Pancreas (tissue), 10 donors: ENCODE measurements around the gene IQSEC1. TPM values are rescaled to one million over a fixed set of nuclear protein-coding genes. Genes with fewer than 3 reads are reported as not detected.

ENCODE experiments used
- ATAC-seq, 4 donors: fragments of 200-7000 bp; cut with Tn5 transposase; one replicate each; pipeline versions ENCODE4 v1.8.0 to v1.9.1; 2020; ENCODE audit warnings: mild to moderate bottlenecking in 4 of 4, moderate library complexity in 4 of 4
- DNase-seq, 6 donors: peaks; one replicate each; pipeline ENCODE4 v3.0.0-alpha.2; 2020
- FAIRE-seq: peaks from 2 replicates; lab custom pipeline; 2012; peaks lifted over from hg19 to GRCh38; lab: Jason Lieb, UNC
- H3K27ac ChIP-seq, 4 donors: fragments of 200-600 bp; sonication (generic); 1 replicate in 3 of 4; 2 replicates in 1 of 4; pipeline versions ENCODE4 v1.5.0 to v1.8.0; 2020
- H3K27me3 ChIP-seq, 4 donors: fragments of 200-600 bp; one replicate each; pipeline ENCODE4 v1.8.0; 2021
- H3K36me3 ChIP-seq, 3 donors: fragments of 200-600 bp; sonication (generic) in 1 of 3; one replicate each; pipeline versions ENCODE4 v1.5.0 to v1.8.0; 2020 to 2021
- H3K4me1 ChIP-seq, 3 donors: fragments of 200-600 bp; one replicate each; pipeline ENCODE4 v1.8.0; 2021
- H3K4me3 ChIP-seq, 4 donors: fragments of 200-600 bp; sonication (generic) in 2 of 4; one replicate each; pipeline versions ENCODE4 v1.5.0 to v1.8.0; 2020 to 2021
- H3K9me3 ChIP-seq, 4 donors: fragments of 200-600 bp; one replicate each; pipeline ENCODE4 v1.8.0; 2021
- WGBS, 2 donors: extraction: QIAGEN DNeasy Blood & Tissue Kit; methylation state at CpG; one replicate each; pipeline ENCODE4 v1.1.7; 2013; 5-methylcytosine and 5-hydroxymethylcytosine counted together
- intact Hi-C, 3 donors: fragments of 100-400 bp; cut with DNase I; formaldehyde crosslinking; loops; one replicate each; pipeline versions ENCODE4 v1.11.1 to v1.14.2; 2022
- polyA plus RNA-seq, 2 donors: library from polyadenylated mRNA; stranded (reverse); fragments of 200-250 nt; gene quantifications; one replicate each; pipeline ENCODE4 v1.2.3, GENCODE V29; 2013
- total RNA-seq, 6 donors: library from RNA; stranded (reverse); fragmentation: NEBNext Ultra II Directional in 4 of 6; extraction: Animal tissue kit (Norgen Biotek cat#: 25700) in 4 of 6; gene quantifications; one replicate each; pipeline versions ENCODE4 v1.2.1 to v1.2.4, GENCODE V29; 2021 to 2023
- TF ChIP-seq, protein P1 (sequence below), 4 donors: fragments of 200-600 bp; sonication (generic) in 3 of 4; IDR thresholded peaks; one replicate each; pipeline versions ENCODE4 v1.5.0 to v1.8.0; 2021; ENCODE audit warnings: antibody characterized with exemption in 4 of 4
- donor health status: healthy with polysubstance abuse.
- donor health status: DM: no; HTN: no; CAD: no; lungs with moderate emphysema.
- donor health status: DM: no; HTN: no; CAD: no.
- donor health status: control.
- donor health status: control.
- donor health status: Bipolar disorder and iron deficiency.
- donor health status: DM: yes; HTN: yes; CAD: no.
- donor health status: DM: no; HTN: no; CAD: no.
- donor health status: DM: no; HTN: no; CAD: no.
- donor health status: DM: yes; HTN: yes; CAD: no.

IQSEC1 gene
- total and polyA plus RNA-seq, 8 donors: 15.0 to 27.9 (median 23.1) TPM

DNA sequence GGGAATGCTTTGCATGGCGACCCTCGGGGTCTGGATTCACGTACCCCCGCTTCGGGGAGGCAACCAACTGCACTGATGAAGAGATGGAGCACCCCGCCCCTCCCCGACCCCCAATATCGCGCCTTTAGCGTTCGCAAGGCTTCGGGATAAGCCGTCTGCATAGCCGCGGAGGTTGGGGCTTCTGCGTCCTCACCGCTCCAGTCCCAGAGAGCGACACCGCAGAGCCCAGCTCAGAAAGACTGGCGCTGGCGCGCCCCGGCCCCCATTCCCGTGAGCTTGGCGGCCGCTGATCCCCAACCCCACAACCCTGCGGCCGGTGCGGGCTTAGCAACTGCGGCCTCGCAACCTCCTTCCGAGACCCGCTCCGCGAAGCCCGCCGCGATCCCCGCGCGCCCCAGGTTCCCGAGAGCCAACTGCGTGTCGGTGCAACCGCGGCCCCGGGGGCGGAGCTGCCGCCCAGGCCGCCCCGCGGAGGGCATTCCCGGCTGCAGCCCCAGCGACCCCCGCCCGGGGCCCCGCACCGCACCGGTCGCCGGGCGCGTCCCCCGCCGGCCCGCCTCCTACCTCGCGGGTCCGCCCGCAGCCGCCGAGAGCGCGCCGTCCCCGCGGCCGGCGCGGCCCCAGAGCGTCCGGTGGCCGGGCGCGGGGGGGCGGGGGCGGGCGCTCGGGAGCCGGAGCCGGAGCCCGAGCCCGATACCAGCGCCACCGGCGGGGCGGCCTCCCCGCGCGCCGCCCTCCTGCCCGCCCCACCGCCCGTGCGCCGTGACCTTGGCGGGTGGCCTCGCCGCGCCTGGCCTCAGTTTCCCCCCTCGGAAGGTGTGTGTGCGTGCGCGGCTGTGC, 79.5 kb downstream of the IQSEC1 start:
- intact Hi-C loops: no loop called here
- no peak for FAIRE-seq
- WGBS, 2 donors: 0 to 1% methylated on average over 78 to 114 of the region's 114 CpGs
- DNase-seq: peak in 5 of 6 donors; percentile 39 to 83 (median 55)
- no peaks in the 10 kb centered on the region for H3K36me3 ChIP-seq
- H3K9me3 ChIP-seq: no peaks in the 10 kb centered on the region
- ATAC-seq: peak; percentile 3 to 23 (median 10)
- H3K27me3 ChIP-seq: no peaks in the 10 kb centered on the region
- peaks cover 7 to 19% (median 16%) of the 10 kb centered on the region in 3 donors for H3K4me1 ChIP-seq
- TF ChIP-seq, protein P1, sequence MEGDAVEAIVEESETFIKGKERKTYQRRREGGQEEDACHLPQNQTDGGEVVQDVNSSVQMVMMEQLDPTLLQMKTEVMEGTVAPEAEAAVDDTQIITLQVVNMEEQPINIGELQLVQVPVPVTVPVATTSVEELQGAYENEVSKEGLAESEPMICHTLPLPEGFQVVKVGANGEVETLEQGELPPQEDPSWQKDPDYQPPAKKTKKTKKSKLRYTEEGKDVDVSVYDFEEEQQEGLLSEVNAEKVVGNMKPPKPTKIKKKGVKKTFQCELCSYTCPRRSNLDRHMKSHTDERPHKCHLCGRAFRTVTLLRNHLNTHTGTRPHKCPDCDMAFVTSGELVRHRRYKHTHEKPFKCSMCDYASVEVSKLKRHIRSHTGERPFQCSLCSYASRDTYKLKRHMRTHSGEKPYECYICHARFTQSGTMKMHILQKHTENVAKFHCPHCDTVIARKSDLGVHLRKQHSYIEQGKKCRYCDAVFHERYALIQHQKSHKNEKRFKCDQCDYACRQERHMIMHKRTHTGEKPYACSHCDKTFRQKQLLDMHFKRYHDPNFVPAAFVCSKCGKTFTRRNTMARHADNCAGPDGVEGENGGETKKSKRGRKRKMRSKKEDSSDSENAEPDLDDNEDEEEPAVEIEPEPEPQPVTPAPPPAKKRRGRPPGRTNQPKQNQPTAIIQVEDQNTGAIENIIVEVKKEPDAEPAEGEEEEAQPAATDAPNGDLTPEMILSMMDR (IDR thresholded peaks at IDR 0.05): no peak
- H3K4me3 ChIP-seq: peak overlapping the region; percentile 51 to 86 (median 70)
- peak overlapping the region; percentile 78 to 87 (median 84) for H3K27ac ChIP-seq

DNA sequence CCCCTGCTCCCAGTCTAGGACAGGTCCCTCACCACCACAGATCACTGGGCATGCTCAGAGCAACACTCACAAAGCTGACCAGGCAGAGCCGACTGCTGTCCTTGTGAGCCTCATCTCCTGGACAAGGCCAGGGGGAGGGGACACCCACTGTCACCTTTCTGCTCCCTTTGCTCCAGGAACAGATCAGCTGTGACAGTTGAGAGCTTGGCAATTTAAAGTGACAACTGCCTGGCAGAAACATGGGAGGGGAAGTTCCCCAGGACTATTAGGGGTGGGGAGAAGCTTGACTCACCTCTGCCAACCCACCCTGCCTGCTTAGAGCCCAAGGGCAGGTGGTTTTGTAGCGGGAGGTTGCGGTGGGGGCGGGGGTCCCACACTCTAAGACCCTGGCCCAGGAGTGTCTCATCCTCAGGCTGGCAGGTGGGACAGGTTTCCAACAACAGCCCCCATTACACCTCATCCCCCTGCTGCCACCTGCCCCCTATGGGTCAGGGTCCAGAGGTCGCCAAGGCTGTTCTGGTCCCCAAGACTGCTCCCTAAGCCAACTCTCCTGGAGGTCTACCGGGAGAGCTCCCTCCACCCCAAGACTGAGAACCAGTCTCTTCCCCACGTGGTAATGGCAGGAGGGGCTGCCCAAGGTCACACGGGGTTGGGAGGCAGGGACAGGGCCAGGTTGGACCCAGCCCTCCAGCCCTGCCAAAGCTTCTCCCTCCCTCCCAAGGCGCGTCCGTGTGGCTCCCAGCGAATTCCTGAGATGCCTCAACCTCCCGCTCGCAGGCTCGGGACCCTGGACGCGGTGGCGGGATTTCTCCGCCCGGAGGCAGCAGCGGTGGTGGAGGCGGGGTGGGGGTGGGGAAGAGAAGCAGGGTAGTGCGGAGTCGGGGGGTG, 80.4 kb downstream of the IQSEC1 start:
- no peaks in the 10 kb centered on the region for H3K36me3 ChIP-seq
- no peaks in the 10 kb centered on the region for H3K27me3 ChIP-seq
- TF ChIP-seq, protein P1 (IDR thresholded peaks at IDR 0.05): no peak
- H3K4me3 ChIP-seq: peak overlapping the region; percentile 42 to 86 (median 54)
- H3K4me1 ChIP-seq: peaks cover 7 to 19% (median 16%) of the 10 kb centered on the region in 3 donors
- no peaks in the 10 kb centered on the region for H3K9me3 ChIP-seq
- ATAC-seq (peak; percentile 3 to 17 (median 13)), DNase-seq (peak in 5 of 6 donors; percentile 52 to 81 (median 66)), FAIRE-seq (no peak)
- peak overlapping the region; percentile 67 to 80 (median 78) for H3K27ac ChIP-seq
- intact Hi-C loops: no loop called here
- WGBS, 2 donors: 15 to 20% methylated on average over 18 to 24 of the region's 24 CpGs

- WGBS, 2 donors: 29 to 32% methylated on average over 9 of the region's 9 CpGs
- TF ChIP-seq, protein P1 (IDR thresholded peaks at IDR 0.05): no peak
Observed at GRCh38 chr3:12991861-12992281, 81.4 kb downstream of the IQSEC1 start.

DNA sequence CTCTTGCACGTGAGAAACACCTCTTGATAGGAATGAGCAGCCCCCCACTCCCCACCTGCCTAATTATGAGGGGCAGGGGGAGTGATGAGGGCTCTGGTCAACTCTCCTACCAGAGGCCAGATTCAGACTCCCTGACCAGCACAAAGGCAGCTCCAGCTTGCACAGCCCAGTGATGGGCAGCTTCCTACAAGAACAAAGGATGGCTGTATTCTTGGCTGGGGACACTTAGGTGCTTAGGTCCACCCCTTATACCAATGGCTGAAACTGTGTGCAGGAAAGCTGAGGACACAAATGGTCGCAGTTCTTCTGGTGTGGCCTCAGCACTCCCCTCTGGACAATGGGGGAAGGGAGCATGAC, 81.8 kb downstream of the IQSEC1 start:
- Histone ChIP-seq H3K36me3 (no peaks in the 10 kb centered on the region), H3K4me3 (no peak overlapping the region), H3K9me3 (no peaks in the 10 kb centered on the region), H3K27me3 (no peaks in the 10 kb centered on the region), H3K4me1 (peaks cover 11 to 23% (median 16%) of the 10 kb centered on the region in 3 donors), H3K27ac (peak overlapping the region; percentile 16 to 80 (median 50))
- 61 to 68% methylated on average over 2 of the region's 2 CpGs for WGBS, 2 donors
- no peak for ATAC-seq
- TF ChIP-seq, protein P1 (IDR thresholded peaks at IDR 0.05): no peak
- intact Hi-C loops: no loop called here
- no peak for FAIRE-seq
- no peak for DNase-seq

More at GRCh38 chr3:12991861-12992281, 81.4 kb downstream of the IQSEC1 start:
- Histone ChIP-seq H3K27me3 (no peaks in the 10 kb centered on the region), H3K4me1 (peaks cover 10 to 24% (median 16%) of the 10 kb centered on the region in 3 donors), H3K4me3 (no peak overlapping the region), H3K27ac (peak overlapping the region; percentile 67 to 80 (median 78)), H3K9me3 (no peaks in the 10 kb centered on the region), H3K36me3 (no peaks in the 10 kb centered on the region)
- intact Hi-C loops: no loop called here
- FAIRE-seq (no peak), DNase-seq (peak; percentile 61 to 70 (median 65)), ATAC-seq (peak; percentile 33 to 52 (median 41))
